ENCODE data around the gene FRRS1.
A peak's percentile ranks its signal among the peaks of the same experiment; 100 is the strongest.

The FRRS1 gene

GRCh38 chr1:99710994-99711393 is 55.4 kb downstream of the FRRS1 start:
- in situ Hi-C loops (cut with HindIII; ENCODE audit: low pct_unique_long_range_greater_than_20kb, low sequenced_read_pairs): no loop called here
- TF ChIP-seq JUND (IDR thresholded peaks at IDR 0.05; ENCODE audit: low read depth): no peak
- no peak for DNase-seq (ENCODE audit: low read depth in 1 of 2, low spot score in 1 of 2)

GRCh38 chr1:99707535-99708142 is 58.8 kb downstream of the FRRS1 start:
- in situ Hi-C loops (cut with HindIII; ENCODE audit: low pct_unique_long_range_greater_than_20kb, low sequenced_read_pairs): no loop called here
- DNase-seq (ENCODE audit: low read depth in 1 of 2, low spot score in 1 of 2): peak; percentile 16 to 65
- TF ChIP-seq JUND (IDR thresholded peaks at IDR 0.05; ENCODE audit: low read depth): no peak

GRCh38 chr1:99705385-99705784 is 61.0 kb downstream of the FRRS1 start:
- TF ChIP-seq JUND (IDR thresholded peaks at IDR 0.05; ENCODE audit: low read depth): no peak
- no peak for DNase-seq (ENCODE audit: low read depth in 1 of 2, low spot score in 1 of 2)
- in situ Hi-C loops (cut with HindIII; ENCODE audit: low pct_unique_long_range_greater_than_20kb, low sequenced_read_pairs): no loop called here

GRCh38 chr1:99704356-99704816 is 62.0 kb downstream of the FRRS1 start:
- in situ Hi-C loops (cut with HindIII; ENCODE audit: low pct_unique_long_range_greater_than_20kb, low sequenced_read_pairs): no loop called here

GRCh38 chr1:99702221-99702620 is 64.2 kb downstream of the FRRS1 start:
- DNase-seq (ENCODE audit: low read depth in 1 of 2, low spot score in 1 of 2): no peak
- in situ Hi-C loops (cut with HindIII; ENCODE audit: low pct_unique_long_range_greater_than_20kb, low sequenced_read_pairs): no loop called here
- no peak for TF ChIP-seq JUND (IDR thresholded peaks at IDR 0.05; ENCODE audit: low read depth)

More at GRCh38 chr1:99704356-99704816, 62.0 kb downstream of the FRRS1 start:
- no peak for TF ChIP-seq JUND (IDR thresholded peaks at IDR 0.05; ENCODE audit: low read depth)
- DNase-seq (ENCODE audit: low read depth in 1 of 2, low spot score in 1 of 2): no peak

GRCh38 chr1:99700020-99700419 is 66.4 kb downstream of the FRRS1 start:
- in situ Hi-C loops (cut with HindIII; ENCODE audit: low pct_unique_long_range_greater_than_20kb, low sequenced_read_pairs): no loop called here
- DNase-seq (ENCODE audit: low read depth in 1 of 2, low spot score in 1 of 2): no peak
- TF ChIP-seq JUND (IDR thresholded peaks at IDR 0.05; ENCODE audit: low read depth): no peak

GRCh38 chr1:99697580-99697979 is 68.9 kb downstream of the FRRS1 start:
- no peak for DNase-seq (ENCODE audit: low read depth in 1 of 2, low spot score in 1 of 2)
- TF ChIP-seq JUND (IDR thresholded peaks at IDR 0.05; ENCODE audit: low read depth): no peak
- in situ Hi-C loops (cut with HindIII; ENCODE audit: low pct_unique_long_range_greater_than_20kb, low sequenced_read_pairs): no loop called here

GRCh38 chr1:99696616-99697015 is 69.8 kb downstream of the FRRS1 start:
- no peak for TF ChIP-seq JUND (IDR thresholded peaks at IDR 0.05; ENCODE audit: low read depth)
- in situ Hi-C loops (cut with HindIII; ENCODE audit: low pct_unique_long_range_greater_than_20kb, low sequenced_read_pairs): no loop called here

GRCh38 chr1:99691175-99691574 is 75.3 kb downstream of the FRRS1 start:
- DNase-seq (ENCODE audit: low read depth in 1 of 2, low spot score in 1 of 2): no peak
- TF ChIP-seq JUND (IDR thresholded peaks at IDR 0.05; ENCODE audit: low read depth): no peak
- in situ Hi-C loops (cut with HindIII; ENCODE audit: low pct_unique_long_range_greater_than_20kb, low sequenced_read_pairs): no loop called here

More at GRCh38 chr1:99696616-99697015, 69.8 kb downstream of the FRRS1 start:
- DNase-seq (ENCODE audit: low read depth in 1 of 2, low spot score in 1 of 2): peak in 1 of 2 experiments; percentile 5

GRCh38 chr1:99685516-99686180 is 80.8 kb downstream of the FRRS1 start:
- in situ Hi-C loops (cut with HindIII; ENCODE audit: low pct_unique_long_range_greater_than_20kb, low sequenced_read_pairs): no loop called here
- peak in 1 of 2 experiments; percentile 65 for DNase-seq (ENCODE audit: low read depth in 1 of 2, low spot score in 1 of 2)
- no peak for TF ChIP-seq JUND (IDR thresholded peaks at IDR 0.05; ENCODE audit: low read depth)

- no peak for TF ChIP-seq JUND (IDR thresholded peaks at IDR 0.05; ENCODE audit: low read depth)
- no peak for DNase-seq (ENCODE audit: low read depth in 1 of 2, low spot score in 1 of 2)
- in situ Hi-C loops (cut with HindIII; ENCODE audit: low pct_unique_long_range_greater_than_20kb, low sequenced_read_pairs): no loop called here
Observed at GRCh38 chr1:99682291-99682751, 84.1 kb downstream of the FRRS1 start.

- in situ Hi-C loops (cut with HindIII; ENCODE audit: low pct_unique_long_range_greater_than_20kb, low sequenced_read_pairs): no loop called here
- no peak for TF ChIP-seq JUND (IDR thresholded peaks at IDR 0.05; ENCODE audit: low read depth)
- peak in 1 of 2 experiments; percentile 30 for DNase-seq (ENCODE audit: low read depth in 1 of 2, low spot score in 1 of 2)
Observed at GRCh38 chr1:99681583-99681982, 84.9 kb downstream of the FRRS1 start.

- DNase-seq (ENCODE audit: low read depth in 1 of 2, low spot score in 1 of 2): no peak
- no peak for TF ChIP-seq JUND (IDR thresholded peaks at IDR 0.05; ENCODE audit: low read depth)
- in situ Hi-C loops (cut with HindIII; ENCODE audit: low pct_unique_long_range_greater_than_20kb, low sequenced_read_pairs): no loop called here
Observed at GRCh38 chr1:99680270-99680669, 86.2 kb downstream of the FRRS1 start.

Data from T47D (cell line).